ENCODE data around the gene IGFBP5. TPM values are rescaled to one million over a fixed set of nuclear protein-coding genes. Genes with fewer than 3 reads are reported as not detected.

The IGFBP5 gene
- total and polyA plus RNA-seq, 2 donors, result 6.6 to 134 TPM

DNA sequence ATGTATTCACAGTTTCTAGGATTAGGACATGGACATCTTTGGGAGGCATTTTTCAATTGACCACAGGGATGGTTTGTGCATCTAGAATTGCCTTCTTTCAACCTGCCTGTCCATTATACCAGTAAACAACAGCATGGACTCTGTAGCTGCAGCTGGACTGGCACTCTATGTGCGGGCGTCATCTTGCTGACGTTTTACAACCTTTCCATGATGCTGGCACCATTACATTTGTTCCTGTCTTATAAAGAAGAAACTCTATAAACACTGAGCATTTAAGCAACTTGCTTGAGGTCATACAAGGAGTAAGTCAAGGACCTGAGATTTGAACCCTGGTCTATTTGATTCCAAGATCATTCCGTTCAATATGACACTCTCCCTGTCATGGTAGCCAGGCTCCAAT, 25.4 kb upstream of the IGFBP5 start:
- WGBS, result 98% methylated on average over 4 of the region's 4 CpGs
- Histone ChIP-seq H3K27me3 (ENCODE audit: control insufficient read depth in 2 of 2, insufficient read depth in 1 of 2, low read length in 1 of 2) (no peaks in the 10 kb centered on the region), H3K36me3 (ENCODE audit: control insufficient read depth in 2 of 2, insufficient read depth in 2 of 2, low read length in 1 of 2) (no peaks in the 10 kb centered on the region), H3K4me3 (ENCODE audit: low read length in 2 of 2) (no peak overlapping the region), H3K9me3 (ENCODE audit: control insufficient read depth in 2 of 2, insufficient read depth in 1 of 2, low read length in 1 of 2) (no peaks in the 10 kb centered on the region), H3K27ac (ENCODE audit: low read depth in 1 of 2, low read length in 1 of 2) (no peak overlapping the region), H3K4me1 (ENCODE audit: control insufficient read depth in 2 of 2, insufficient read depth in 2 of 2, low read length in 2 of 2) (no peaks in the 10 kb centered on the region)
- DNase-seq (ENCODE audit: low read depth in 6 of 9, low spot score in 9 of 9), result no peak

DNA sequence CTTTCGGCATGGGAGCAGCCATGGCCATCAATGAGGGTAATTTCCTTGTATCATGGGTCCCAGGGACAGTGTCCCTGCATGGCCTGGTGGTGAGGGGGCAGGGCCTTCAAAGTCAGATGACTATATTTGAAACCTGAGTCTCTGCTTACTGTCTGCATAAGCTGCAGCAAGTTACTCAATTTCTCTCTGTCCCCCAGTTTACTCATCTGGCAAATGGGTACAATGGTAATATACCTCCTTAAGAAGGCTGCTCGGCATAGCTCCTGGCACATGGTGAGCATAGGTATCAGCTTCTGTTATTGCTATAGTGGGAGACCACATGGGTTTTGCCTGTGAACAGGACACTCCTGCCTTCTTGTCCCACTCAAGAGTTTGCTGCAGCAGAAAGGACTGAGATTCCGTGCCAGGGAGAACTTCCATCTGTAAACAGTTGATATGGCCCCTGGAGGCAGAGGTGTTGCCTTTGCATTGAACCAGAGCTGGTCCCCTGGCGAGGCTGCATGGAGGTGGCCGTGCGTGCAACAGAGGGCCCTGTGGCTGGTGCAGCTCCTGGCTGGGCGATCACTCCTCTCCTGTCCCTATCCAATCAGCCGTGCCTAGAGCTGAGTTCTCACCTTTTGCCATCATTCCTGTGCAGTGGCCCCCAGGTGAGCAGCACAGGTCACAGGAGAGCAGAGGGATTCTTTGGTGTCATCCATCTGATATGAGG, 22.7 kb upstream of the IGFBP5 start:
- H3K27me3 ChIP-seq (ENCODE audit: control insufficient read depth in 2 of 2, insufficient read depth in 1 of 2, low read length in 1 of 2), result no peaks in the 10 kb centered on the region
- no peak overlapping the region for H3K4me3 ChIP-seq (ENCODE audit: low read length in 2 of 2)
- H3K27ac ChIP-seq (ENCODE audit: low read depth in 1 of 2, low read length in 1 of 2), result no peak overlapping the region
- no peaks in the 10 kb centered on the region for H3K4me1 ChIP-seq (ENCODE audit: control insufficient read depth in 2 of 2, insufficient read depth in 2 of 2, low read length in 2 of 2)
- WGBS, result 97% methylated on average over 8 of the region's 8 CpGs
- H3K36me3 ChIP-seq (ENCODE audit: control insufficient read depth in 2 of 2, insufficient read depth in 2 of 2, low read length in 1 of 2), result no peaks in the 10 kb centered on the region
- no peaks in the 10 kb centered on the region for H3K9me3 ChIP-seq (ENCODE audit: control insufficient read depth in 2 of 2, insufficient read depth in 1 of 2, low read length in 1 of 2)
- no peak for DNase-seq (ENCODE audit: low read depth in 6 of 9, low spot score in 9 of 9)

DNA sequence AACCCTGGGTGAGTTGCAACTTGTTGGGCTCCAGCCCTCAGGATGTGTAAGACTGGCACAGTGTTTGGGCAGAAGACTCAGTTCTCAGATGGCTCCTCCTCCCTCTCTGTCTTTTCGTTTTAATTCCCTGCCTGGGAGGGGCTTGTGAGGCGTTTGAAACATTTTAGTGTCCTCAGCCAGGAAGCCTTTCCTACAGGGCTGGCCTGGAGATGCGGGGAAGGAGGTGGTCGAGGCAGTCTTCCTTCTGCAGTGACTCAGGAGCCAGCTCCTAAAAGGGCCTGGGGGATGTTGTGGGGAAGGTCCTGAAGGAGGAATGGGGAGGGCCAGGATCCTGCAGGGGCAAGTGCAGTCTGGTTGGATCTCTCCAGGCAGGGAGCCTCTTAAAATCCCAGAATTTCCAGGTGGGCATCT, 22.1 kb upstream of the IGFBP5 start:
- H3K27me3 ChIP-seq (ENCODE audit: control insufficient read depth in 2 of 2, insufficient read depth in 1 of 2, low read length in 1 of 2), result no peaks in the 10 kb centered on the region
- H3K9me3 ChIP-seq (ENCODE audit: control insufficient read depth in 2 of 2, insufficient read depth in 1 of 2, low read length in 1 of 2), result no peaks in the 10 kb centered on the region
- H3K36me3 ChIP-seq (ENCODE audit: control insufficient read depth in 2 of 2, insufficient read depth in 2 of 2, low read length in 1 of 2), result no peaks in the 10 kb centered on the region
- DNase-seq (ENCODE audit: low read depth in 6 of 9, low spot score in 9 of 9), result no peak
- no peaks in the 10 kb centered on the region for H3K4me1 ChIP-seq (ENCODE audit: control insufficient read depth in 2 of 2, insufficient read depth in 2 of 2, low read length in 2 of 2)
- no peak overlapping the region for H3K4me3 ChIP-seq (ENCODE audit: low read length in 2 of 2)
- no peak overlapping the region for H3K27ac ChIP-seq (ENCODE audit: low read depth in 1 of 2, low read length in 1 of 2)
- 59% methylated on average over 4 of the region's 4 CpGs for WGBS

DNA sequence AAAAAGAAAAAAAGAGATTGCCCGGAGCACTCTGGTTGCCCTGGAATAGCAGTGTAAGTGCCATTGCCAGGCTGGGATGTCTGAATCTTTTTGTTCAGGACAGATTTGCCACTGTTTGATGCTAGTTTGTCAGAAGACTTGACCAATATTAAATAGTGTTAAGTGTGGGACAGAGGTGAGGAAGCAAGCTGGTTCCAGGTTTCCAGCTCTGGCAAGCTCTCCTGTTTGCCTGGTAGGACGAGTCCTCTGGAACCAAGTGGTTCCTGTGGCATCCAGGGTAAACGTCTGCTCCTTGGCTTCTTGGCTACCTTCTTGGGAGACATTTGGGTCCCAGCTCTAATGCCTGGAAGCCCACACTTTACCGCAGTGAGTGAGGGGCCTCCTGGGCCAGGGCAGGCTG, 20.8 kb upstream of the IGFBP5 start:
- 95% methylated on average over 4 of the region's 4 CpGs for WGBS
- Histone ChIP-seq H3K27me3 (ENCODE audit: control insufficient read depth in 2 of 2, insufficient read depth in 1 of 2, low read length in 1 of 2) (no peaks in the 10 kb centered on the region), H3K27ac (ENCODE audit: low read depth in 1 of 2, low read length in 1 of 2) (peak overlapping the region in 1 of 2 donors; percentile 5)

DNA sequence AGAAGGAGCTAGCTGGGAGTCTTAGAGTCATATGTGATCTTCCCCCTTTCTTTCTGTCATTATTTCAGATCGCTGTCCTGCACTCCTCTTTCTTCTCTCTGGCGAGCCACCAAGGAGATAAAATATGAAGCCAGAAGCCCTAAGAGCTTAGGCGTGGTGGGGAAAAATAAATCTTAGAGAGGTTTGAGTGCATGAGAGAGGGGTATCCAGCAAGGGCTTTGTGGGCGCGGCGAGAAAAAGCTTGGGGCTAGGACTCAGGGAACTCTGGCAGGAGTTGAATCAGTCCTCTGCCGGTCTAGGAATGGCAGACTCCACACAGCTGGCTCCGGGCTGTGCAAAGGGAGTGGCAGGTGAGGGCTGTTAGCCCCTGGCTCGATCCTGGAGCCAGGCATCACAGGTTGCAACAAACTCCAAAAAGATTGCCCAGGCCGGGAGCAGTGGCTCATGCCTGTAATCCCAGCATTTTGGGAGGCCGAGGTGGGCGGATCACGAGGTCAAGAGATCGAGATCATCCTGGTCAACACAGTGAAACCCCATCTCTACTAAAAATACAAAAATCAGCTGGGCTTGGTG, 20.1 kb upstream of the IGFBP5 start:
- Histone ChIP-seq H3K27me3 (ENCODE audit: control insufficient read depth in 2 of 2, insufficient read depth in 1 of 2, low read length in 1 of 2) (no peaks in the 10 kb centered on the region), H3K4me1 (ENCODE audit: control insufficient read depth in 2 of 2, insufficient read depth in 2 of 2, low read length in 2 of 2) (no peaks in the 10 kb centered on the region)
- 96% methylated on average over 14 of the region's 14 CpGs for WGBS

More for the DNA sequence above, 20.8 kb upstream of the IGFBP5 start:
- DNase-seq (ENCODE audit: low read depth in 6 of 9, low spot score in 9 of 9), result no peak
- H3K9me3 ChIP-seq (ENCODE audit: control insufficient read depth in 2 of 2, insufficient read depth in 1 of 2, low read length in 1 of 2), result no peaks in the 10 kb centered on the region
- no peaks in the 10 kb centered on the region for H3K4me1 ChIP-seq (ENCODE audit: control insufficient read depth in 2 of 2, insufficient read depth in 2 of 2, low read length in 2 of 2)
- H3K36me3 ChIP-seq (ENCODE audit: control insufficient read depth in 2 of 2, insufficient read depth in 2 of 2, low read length in 1 of 2), result no peaks in the 10 kb centered on the region
- no peak overlapping the region for H3K4me3 ChIP-seq (ENCODE audit: low read length in 2 of 2)

DNA sequence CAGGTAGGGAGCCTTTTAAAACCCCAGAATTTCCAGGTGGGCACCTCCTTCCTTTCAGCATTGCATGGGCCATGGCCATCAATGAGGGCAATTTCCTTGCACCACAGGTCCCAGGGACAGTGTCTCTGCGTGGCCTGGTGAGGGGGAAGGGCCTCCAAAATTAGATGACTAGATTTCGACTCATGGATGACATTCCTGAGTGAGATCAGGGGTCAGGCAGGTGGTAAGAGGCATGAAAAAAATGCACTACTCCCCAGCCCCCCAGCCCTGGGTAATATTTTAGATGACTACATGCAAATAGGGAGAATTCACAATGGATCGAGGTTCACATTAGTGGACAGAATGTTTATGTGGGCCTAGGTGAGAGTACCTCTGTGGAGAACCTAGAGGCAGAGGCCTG, 19.0 kb upstream of the IGFBP5 start:
- WGBS, result 92% methylated on average over 3 of the region's 3 CpGs
- no peaks in the 10 kb centered on the region for H3K27me3 ChIP-seq (ENCODE audit: control insufficient read depth in 2 of 2, insufficient read depth in 1 of 2, low read length in 1 of 2)
- H3K36me3 ChIP-seq (ENCODE audit: control insufficient read depth in 2 of 2, insufficient read depth in 2 of 2, low read length in 1 of 2), result no peaks in the 10 kb centered on the region
- no peak for DNase-seq (ENCODE audit: low read depth in 6 of 9, low spot score in 9 of 9)
- no peak overlapping the region for H3K27ac ChIP-seq (ENCODE audit: low read depth in 1 of 2, low read length in 1 of 2)
- no peak overlapping the region for H3K4me3 ChIP-seq (ENCODE audit: low read length in 2 of 2)
- H3K9me3 ChIP-seq (ENCODE audit: control insufficient read depth in 2 of 2, insufficient read depth in 1 of 2, low read length in 1 of 2), result no peaks in the 10 kb centered on the region
- H3K4me1 ChIP-seq (ENCODE audit: control insufficient read depth in 2 of 2, insufficient read depth in 2 of 2, low read length in 2 of 2), result no peaks in the 10 kb centered on the region

More for the DNA sequence above, 20.1 kb upstream of the IGFBP5 start:
- no peaks in the 10 kb centered on the region for H3K36me3 ChIP-seq (ENCODE audit: control insufficient read depth in 2 of 2, insufficient read depth in 2 of 2, low read length in 1 of 2)
- no peak overlapping the region for H3K27ac ChIP-seq (ENCODE audit: low read depth in 1 of 2, low read length in 1 of 2)
- H3K9me3 ChIP-seq (ENCODE audit: control insufficient read depth in 2 of 2, insufficient read depth in 1 of 2, low read length in 1 of 2), result no peaks in the 10 kb centered on the region
- no peak overlapping the region for H3K4me3 ChIP-seq (ENCODE audit: low read length in 2 of 2)
- no peak for DNase-seq (ENCODE audit: low read depth in 6 of 9, low spot score in 9 of 9)

DNA sequence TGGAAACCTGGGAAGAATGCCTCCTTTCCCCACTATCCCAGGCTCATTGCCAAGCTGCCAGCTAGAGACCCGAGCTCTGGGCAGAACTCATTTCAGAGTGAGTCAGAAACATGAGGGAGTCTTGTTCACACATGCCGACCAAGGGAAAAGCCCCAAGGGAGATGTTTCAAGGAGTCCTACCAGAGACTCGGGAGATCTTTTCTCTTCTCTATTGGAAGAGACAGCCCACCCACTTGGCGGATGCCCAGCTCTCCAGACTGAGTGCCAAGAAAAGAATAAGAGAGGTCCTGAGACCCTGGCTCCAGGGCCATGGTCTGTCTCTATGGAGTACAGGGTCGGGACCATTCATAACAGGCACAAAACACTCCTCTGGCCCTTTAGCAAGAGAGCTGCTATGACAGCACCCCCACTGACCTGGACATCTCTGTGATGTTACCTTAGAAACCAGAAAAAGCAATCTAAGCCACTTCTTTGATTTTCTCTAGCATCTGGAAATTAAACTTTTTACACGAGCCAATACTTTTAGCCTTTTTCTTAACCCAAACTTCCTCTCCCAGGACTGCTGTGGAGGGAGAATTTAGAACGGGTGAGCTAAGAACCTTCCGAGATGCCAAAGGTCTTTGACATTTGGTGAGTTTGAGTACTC, 18.5 kb upstream of the IGFBP5 start:
- H3K27ac ChIP-seq (ENCODE audit: low read depth in 1 of 2, low read length in 1 of 2), result peak overlapping the region in 1 of 2 donors; percentile 36
- 94% methylated on average over 8 of the region's 8 CpGs for WGBS

DNA sequence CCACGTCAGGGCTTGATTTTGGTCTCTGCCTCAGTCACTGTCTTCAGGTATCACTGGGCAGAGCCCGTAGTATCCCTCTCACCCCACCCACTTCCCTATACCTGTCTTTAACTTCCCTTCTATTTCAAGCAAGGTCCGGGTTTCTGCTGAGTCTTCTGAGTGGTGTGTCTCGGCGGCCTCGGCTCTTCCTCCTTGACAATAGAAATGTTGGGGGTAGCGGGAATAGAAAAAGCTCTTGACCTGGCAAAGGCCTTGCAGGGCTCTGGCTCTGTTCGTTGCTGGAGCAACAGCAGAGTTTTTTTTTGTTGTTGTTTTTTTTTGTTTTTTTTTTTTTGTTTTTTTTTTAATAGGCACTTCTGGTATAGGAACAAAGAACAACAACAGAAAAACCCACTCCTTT, 16.0 kb upstream of the IGFBP5 start:
- 82% methylated on average over 8 of the region's 8 CpGs for WGBS
- H3K4me3 ChIP-seq (ENCODE audit: low read length in 2 of 2), result no peak overlapping the region
- H3K9me3 ChIP-seq (ENCODE audit: control insufficient read depth in 2 of 2, insufficient read depth in 1 of 2, low read length in 1 of 2), result no peaks in the 10 kb centered on the region
- no peak overlapping the region for H3K27ac ChIP-seq (ENCODE audit: low read depth in 1 of 2, low read length in 1 of 2)
- no peaks in the 10 kb centered on the region for H3K27me3 ChIP-seq (ENCODE audit: control insufficient read depth in 2 of 2, insufficient read depth in 1 of 2, low read length in 1 of 2)
- no peak for DNase-seq (ENCODE audit: low read depth in 6 of 9, low spot score in 9 of 9)
- H3K4me1 ChIP-seq (ENCODE audit: control insufficient read depth in 2 of 2, insufficient read depth in 2 of 2, low read length in 2 of 2), result no peaks in the 10 kb centered on the region
- H3K36me3 ChIP-seq (ENCODE audit: control insufficient read depth in 2 of 2, insufficient read depth in 2 of 2, low read length in 1 of 2), result no peaks in the 10 kb centered on the region

More for the DNA sequence above, 18.5 kb upstream of the IGFBP5 start:
- H3K27me3 ChIP-seq (ENCODE audit: control insufficient read depth in 2 of 2, insufficient read depth in 1 of 2, low read length in 1 of 2), result no peaks in the 10 kb centered on the region
- no peaks in the 10 kb centered on the region for H3K4me1 ChIP-seq (ENCODE audit: control insufficient read depth in 2 of 2, insufficient read depth in 2 of 2, low read length in 2 of 2)
- no peaks in the 10 kb centered on the region for H3K36me3 ChIP-seq (ENCODE audit: control insufficient read depth in 2 of 2, insufficient read depth in 2 of 2, low read length in 1 of 2)
- H3K9me3 ChIP-seq (ENCODE audit: control insufficient read depth in 2 of 2, insufficient read depth in 1 of 2, low read length in 1 of 2), result no peaks in the 10 kb centered on the region
- DNase-seq (ENCODE audit: low read depth in 6 of 9, low spot score in 9 of 9), result peak in 1 of 9 donors; percentile 24
- H3K4me3 ChIP-seq (ENCODE audit: low read length in 2 of 2), result no peak overlapping the region

DNA sequence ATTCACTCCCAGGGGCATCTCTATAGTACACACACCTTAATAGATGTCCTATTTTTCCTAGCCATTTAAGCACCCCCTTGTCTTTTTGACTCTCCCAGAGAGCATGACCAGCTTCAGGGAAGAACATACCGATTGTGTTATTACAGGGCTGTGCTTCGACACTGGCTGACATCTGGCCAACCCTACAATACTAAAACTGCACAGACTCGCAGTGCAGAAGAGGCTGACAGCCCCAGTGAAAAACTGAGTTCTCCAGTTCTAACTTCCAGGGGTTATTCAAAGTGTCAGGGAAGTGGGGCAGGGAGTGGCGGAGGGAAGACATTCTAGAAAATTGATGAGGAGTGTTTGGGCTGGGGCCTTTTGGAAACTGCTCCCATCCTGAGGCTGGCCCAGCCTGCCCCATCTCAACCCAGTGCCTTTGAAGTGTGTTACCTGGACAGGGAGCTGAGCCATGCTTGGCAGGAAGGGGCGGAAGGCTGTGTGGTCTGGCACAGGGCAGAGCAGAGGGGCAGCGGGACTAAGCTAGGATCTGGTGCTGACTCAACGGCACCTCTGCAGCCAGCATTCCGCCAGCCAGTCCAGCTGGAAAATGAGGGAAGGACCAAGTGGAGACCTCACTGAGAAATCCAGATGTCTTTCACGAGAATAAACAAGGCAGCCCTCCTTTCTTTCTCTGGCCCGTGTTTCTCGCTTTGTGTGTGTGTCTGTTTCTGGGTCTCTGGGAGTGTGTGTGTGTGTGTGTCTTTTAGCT, 15.4 kb upstream of the IGFBP5 start:
- Histone ChIP-seq H3K9me3 (ENCODE audit: control insufficient read depth in 2 of 2, insufficient read depth in 1 of 2, low read length in 1 of 2) (no peaks in the 10 kb centered on the region), H3K27ac (ENCODE audit: low read depth in 1 of 2, low read length in 1 of 2) (no peak overlapping the region), H3K4me1 (ENCODE audit: control insufficient read depth in 2 of 2, insufficient read depth in 2 of 2, low read length in 2 of 2) (no peaks in the 10 kb centered on the region), H3K4me3 (ENCODE audit: low read length in 2 of 2) (no peak overlapping the region), H3K36me3 (ENCODE audit: control insufficient read depth in 2 of 2, insufficient read depth in 2 of 2, low read length in 1 of 2) (no peaks in the 10 kb centered on the region), H3K27me3 (ENCODE audit: control insufficient read depth in 2 of 2, insufficient read depth in 1 of 2, low read length in 1 of 2) (no peaks in the 10 kb centered on the region)
- DNase-seq (ENCODE audit: low read depth in 6 of 9, low spot score in 9 of 9), result no peak
- 94% methylated on average over 11 of the region's 11 CpGs for WGBS
